Endothelial cell of umbilical vein (primary cell): Measurements from ENCODE around the gene GJB2. TPM values are rescaled to one million over a fixed set of nuclear protein-coding genes. Genes with fewer than 3 reads are reported as not detected.
"Not testable (repeated sequence)": the region's sequence is repeated elsewhere in the genome, so short reads cannot be mapped to it uniquely, and the experiment has no call there.

Source experiments
- BruUV-seq: library from RNA; stranded (reverse); fragments of 400-500 nt; replicated peaks from 2 replicates; lab custom pipeline; 2021; lab: Mats Ljungman, UMichigan
- CTCF ChIA-PET: fragments of 300-600, 350-600 bp; sonication (Branson Sonifier 250); formaldehyde crosslinking; loops from one replicate; lab custom pipeline; 2021; ENCODE audit warnings: antibody characterized with exemption, inconsistent platforms; lab: Charles Lee
- POLR2A ChIA-PET: fragments of 300-600, 350-600 bp; sonication (Branson Sonifier 250); formaldehyde crosslinking; loops from one replicate; lab custom pipeline; 2021; ENCODE audit warnings: antibody characterized with exemption, inconsistent platforms; lab: Charles Lee
- DNase-seq: peaks from one replicate; pipeline ENCODE4 v3.0.0-alpha.2; 2011; ENCODE audit warnings: low read depth, low spot score
- FAIRE-seq: peaks from 2 replicates; lab custom pipeline; 2011; peaks lifted over from hg19 to GRCh38; lab: Jason Lieb, UNC
- H2AFZ ChIP-seq: 2 replicates; pipeline ENCODE4 v1.6.0; 2012; ENCODE audit warnings: low read depth, low read length, control low read depth, inconsistent platforms
- H3K27ac ChIP-seq: 2 replicates; pipeline ENCODE4 v1.5.1; 2011; ENCODE audit warnings: low read depth, mild to moderate bottlenecking, control low read depth, low read length, moderate library complexity; ENCODE audit not compliant: insufficient read depth
- H3K27me3 ChIP-seq, 2 experiments: 2 replicates each; pipeline versions ENCODE4 v1.6.0 to v1.6.1; 2011; ENCODE audit warnings: low read length in 2 of 2, mixed read lengths in 1 of 2; ENCODE audit not compliant: control insufficient read depth in 2 of 2, insufficient read depth in 2 of 2
- H3K36me3 ChIP-seq, 2 experiments: 2 replicates in 1 of 2; 3 replicates in 1 of 2; pipeline ENCODE4 v1.5.1; 2011; ENCODE audit warnings: low read length in 2 of 2, mild to moderate bottlenecking in 1 of 2, moderate library complexity in 1 of 2; ENCODE audit not compliant: control insufficient read depth in 2 of 2, insufficient read depth in 2 of 2; ENCODE audit errors: extremely low read depth in 1 of 2
- H3K4me1 ChIP-seq: 3 replicates; pipeline ENCODE4 v1.5.1; 2011; ENCODE audit warnings: mild to moderate bottlenecking, low read length; ENCODE audit not compliant: control insufficient read depth, insufficient read depth; ENCODE audit errors: extremely low read depth
- H3K4me2 ChIP-seq: 2 replicates; pipeline ENCODE4 v1.6.1; 2011; ENCODE audit warnings: low read length, control low read depth, mixed read lengths; ENCODE audit not compliant: insufficient read depth
- H3K4me3 ChIP-seq, 3 experiments: fragments of 200-600 bp in 1 of 3; sonication (generic), shearing (Covaris generic) in 1 of 3; replicated peaks in 1 of 3; 2 replicates each; pipeline ENCODE4 v1.5.1; 2011 to 2016; ENCODE audit warnings: control low read depth in 3 of 3, low read length in 3 of 3, mild to moderate bottlenecking in 2 of 3, inconsistent platforms in 1 of 3, low read depth in 1 of 3, moderate library complexity in 1 of 3; ENCODE audit not compliant: insufficient read depth in 1 of 3
- H3K79me2 ChIP-seq: 2 replicates; pipeline ENCODE4 v1.6.0; 2012; ENCODE audit warnings: low read length, inconsistent platforms; ENCODE audit not compliant: control insufficient read depth, insufficient read depth
- H3K9ac ChIP-seq: replicated peaks from 2 replicates; pipeline ENCODE3; 2011; ENCODE audit warnings: low read length, control low read depth; ENCODE audit not compliant: insufficient read depth; ENCODE audit errors: extremely low read depth
- H3K9me1 ChIP-seq: replicated peaks from 3 replicates; pipeline ENCODE4 v1.6.0; 2011; ENCODE audit warnings: mild to moderate bottlenecking, low read length; ENCODE audit not compliant: control insufficient read depth, insufficient read depth; ENCODE audit errors: extremely low read depth
- H3K9me3 ChIP-seq: replicated peaks from 2 replicates; pipeline ENCODE4 v1.5.1; 2012; ENCODE audit warnings: low read length, inconsistent platforms; ENCODE audit not compliant: control insufficient read depth, insufficient read depth
- H4K20me1 ChIP-seq: replicated peaks from 2 replicates; pipeline ENCODE3; 2011; ENCODE audit warnings: mild to moderate bottlenecking, low read length; ENCODE audit not compliant: control insufficient read depth, insufficient read depth; ENCODE audit errors: extremely low read depth
- CTCF ChIP-seq, 2 donors: IDR thresholded peaks; 1 replicate in 1 of 2; 2 replicates in 1 of 2; pipeline ENCODE4 v1.5.1; 2011; ENCODE audit warnings: low read length in 2 of 2, mild to moderate bottlenecking in 2 of 2, moderate library complexity in 2 of 2, control low read depth in 1 of 2, inconsistent platforms in 1 of 2, low read depth in 1 of 2; ENCODE audit not compliant: insufficient read depth in 1 of 2; ENCODE audit errors: extremely low read depth in 1 of 2
- EZH2 ChIP-seq: IDR thresholded peaks from 2 replicates; pipeline ENCODE4 v1.6.1; 2012; ENCODE audit warnings: borderline replicate concordance, low read depth, mild to moderate bottlenecking, moderate library complexity, low read length, inconsistent platforms; ENCODE audit not compliant: severe bottlenecking
- FOS ChIP-seq: IDR thresholded peaks from 2 replicates; pipeline ENCODE4 v1.6.1; 2011; ENCODE audit warnings: mild to moderate bottlenecking, low read length, moderate library complexity, borderline replicate concordance; ENCODE audit not compliant: insufficient read depth
- GATA2 ChIP-seq: IDR thresholded peaks from 2 replicates; pipeline ENCODE4 v1.7.0; 2011; ENCODE audit warnings: low read depth, mild to moderate bottlenecking, moderate library complexity, mixed read lengths, low read length; ENCODE audit not compliant: insufficient read length, insufficient read depth
- JUN ChIP-seq: IDR thresholded peaks from 2 replicates; pipeline ENCODE4 v1.6.1; 2011; ENCODE audit warnings: borderline replicate concordance, low read depth; ENCODE audit not compliant: insufficient read length, insufficient read depth
- MAX ChIP-seq: IDR thresholded peaks from 2 replicates; pipeline ENCODE4 v1.6.1; 2011; ENCODE audit not compliant: insufficient read depth, insufficient read length
- MYC ChIP-seq: IDR thresholded peaks from one replicate; pipeline ENCODE4 v1.6.1; 2011; ENCODE audit warnings: mild to moderate bottlenecking, low read depth, low read length
- POLR2A ChIP-seq: IDR thresholded peaks from 2 replicates; pipeline ENCODE4 v1.6.1; 2012; ENCODE audit warnings: low read depth, mild to moderate bottlenecking, control low read depth, low read length
- POLR2AphosphoS5 ChIP-seq: IDR thresholded peaks from 2 replicates; pipeline ENCODE4 v1.6.1; 2012; ENCODE audit warnings: low read depth, mild to moderate bottlenecking, control low read depth, low read length, moderate library complexity; ENCODE audit not compliant: insufficient read depth
- dilution Hi-C: fragments of 300-500 bp; cut with MboI; formaldehyde crosslinking; loops from one replicate; pipeline ENCODE4 v1.15.0; 2019; ENCODE audit warnings: low sequenced_read_pairs; ENCODE audit not compliant: extremely low pct_ligation_motif_present
- intact Hi-C: fragments of 100-400 bp; cut with micrococcal nuclease; formaldehyde crosslinking; loops from one replicate; pipeline ENCODE4 v1.10.0; 2022
- polyA plus RNA-seq, 4 experiments: library from polyadenylated mRNA; depleted of rRNA in 3 of 4; stranded (reverse) in 3 of 4; unstranded in 1 of 4; fragments of >200 nt; gene quantifications; 2 replicates each; pipeline versions ENCODE4 v1.2.1 to v1.2.3, GENCODE V29; 2011 to 2012; ENCODE audit warnings: missing spikeins in 1 of 4
- total RNA-seq: library from RNA; stranded (reverse); gene quantifications from 2 replicates; pipeline ENCODE4 v1.2.3, GENCODE V29; 2021

GJB2 gene
- total and polyA plus RNA-seq, 2 donors (not counting 3 experiments of a cell fraction or from before 2014, with no cell fraction given) = not detected

- H3K4me1 ChIP-seq = peaks cover 2% of the 10 kb centered on the region
- no peak overlapping the region for H3K4me3 ChIP-seq
- dilution Hi-C loops (no loop called here), intact Hi-C loops (no loop called here)
- DNase-seq (no peak), FAIRE-seq (no peak)
- no peak overlapping the region for H3K9ac ChIP-seq
- H3K27me3 ChIP-seq = peaks cover 32 to 78% of the 10 kb centered on the region in 2 experiments
- H3K36me3 ChIP-seq = no peaks in the 10 kb centered on the region
- H3K79me2 ChIP-seq = no peaks in the 10 kb centered on the region
- no peaks in the 10 kb centered on the region for H3K9me3 ChIP-seq
- TF ChIP-seq GATA2 (no peak), FOS (no peak), JUN (no peak), CTCF (IDR thresholded peaks at IDR 0.05; ENCODE audit: extremely low read depth in 1 of 2, insufficient read depth in 1 of 2, low read depth in 1 of 2, low read length in 2 of 2) (no peak), EZH2 (no peak), MAX (no peak), MYC (no peak), POLR2AphosphoS5 (no peak), POLR2A (no peak)
- H3K27ac ChIP-seq = no peak overlapping the region
- no peak overlapping the region for H2AFZ ChIP-seq
- no peaks in the 10 kb centered on the region for H4K20me1 ChIP-seq
- CTCF ChIA-PET = interaction anchor here (0.6 kb wide), 1 partner anchor 41 kb away, joined by 3 read pairs; no protein-coding TSS in a partner anchor
- POLR2A ChIA-PET = no interaction called here
- no TSS peak for BruUV-seq
- no peaks in the 10 kb centered on the region for H3K9me1 ChIP-seq
- H3K4me2 ChIP-seq = no peak overlapping the region
Observed at GRCh38 chr13:20156702-20157101, 36.0 kb downstream of the GJB2 start.

GRCh38 chr13:20153290-20153689, 39.4 kb downstream of the GJB2 start:
- FAIRE-seq, CTCF ChIA-PET: not testable (repeated sequence)

More at GRCh38 chr13:20153290-20153689, 39.4 kb downstream of the GJB2 start:
- H3K27me3 ChIP-seq = peaks cover 11 to 53% of the 10 kb centered on the region in 2 experiments
- H3K9ac ChIP-seq, intact Hi-C loops, H3K36me3 ChIP-seq, H3K79me2 ChIP-seq, H4K20me1 ChIP-seq, dilution Hi-C loops, H3K4me3 ChIP-seq, H3K4me1 ChIP-seq, H2AFZ ChIP-seq, BruUV-seq, H3K4me2 ChIP-seq, DNase-seq, H3K9me3 ChIP-seq, H3K27ac ChIP-seq, POLR2A ChIA-PET, H3K9me1 ChIP-seq: not testable (repeated sequence)
